ENCODE data around the gene DCST1.

- TF ChIP-seq CTCF (IDR thresholded peaks at IDR 0.05) (no peak), POLR2A (IDR thresholded peaks at IDR 0.05) (no peak)
These were observed 29.1 kb upstream of the DCST1 start for GRCh38 chr1:155004352-155005075.

All from body of pancreas (tissue), 4 donors.